Measurements from ENCODE around the gene VSTM2L. TPM values are rescaled to one million over a fixed set of nuclear protein-coding genes. Genes with fewer than 3 reads are reported as not detected.

VSTM2L gene
- total and polyA plus RNA-seq, 4 donors, result 8.0 to 71.6 (median 31.4) TPM

DNA sequence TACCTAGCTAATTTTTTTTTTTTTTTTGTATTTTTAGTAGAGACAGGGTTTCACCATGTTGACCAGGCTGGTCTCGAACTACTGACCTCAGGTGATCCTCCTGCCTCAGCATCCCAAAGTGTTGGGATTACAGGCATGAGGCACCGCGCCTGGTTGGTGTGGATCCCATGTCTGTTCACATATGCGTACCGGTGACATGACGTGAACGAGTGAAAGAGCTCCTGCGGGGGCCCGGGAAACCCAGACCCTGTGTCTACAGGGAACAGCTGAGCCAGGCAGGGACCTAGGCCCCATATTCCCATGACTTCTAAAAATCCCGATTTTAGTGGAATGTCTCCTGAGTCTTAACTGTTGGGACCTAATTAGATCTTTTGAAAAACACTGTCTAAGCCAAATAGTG is 33.1 kb downstream of the VSTM2L start:
- WGBS, 2 donors, result 92 to 98% methylated on average over 10 of the region's 10 CpGs
- DNase-seq, result no peak

DNA sequence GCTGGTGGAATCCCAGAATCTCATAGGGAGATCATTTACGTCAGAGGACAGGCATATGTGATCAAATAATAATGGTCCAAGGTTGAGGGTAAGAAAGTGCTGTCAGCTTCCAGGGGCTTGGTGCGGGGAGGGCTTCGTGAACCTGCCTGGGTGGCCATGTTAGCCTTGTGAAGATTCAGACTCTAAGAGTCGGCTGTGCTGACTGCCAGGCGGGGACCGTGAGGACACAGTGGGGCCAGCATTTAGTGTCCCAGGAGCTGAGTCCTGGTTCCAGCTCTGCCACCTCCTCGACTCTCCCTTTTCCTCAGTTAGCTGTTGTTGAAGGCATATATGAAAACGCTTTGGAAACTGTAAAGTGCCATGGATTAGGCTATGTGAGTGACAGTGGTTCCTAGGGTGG is 33.5 kb downstream of the VSTM2L start:
- ATAC-seq (ENCODE audit: insufficient read depth, low FRiP score), result no peak
- WGBS, 2 donors, result 94 to 95% methylated on average over 8 of the region's 8 CpGs
- Histone ChIP-seq H3K4me3 (no peak overlapping the region), H3K36me3 (ENCODE audit: control insufficient read depth in 4 of 4, insufficient read depth in 4 of 4, low read length in 4 of 4) (no peaks in the 10 kb centered on the region), H3K27me3 (ENCODE audit: control insufficient read depth in 3 of 3, insufficient read depth in 3 of 3, low read length in 2 of 3) (no peaks in the 10 kb centered on the region), H3K9me3 (ENCODE audit: control insufficient read depth in 4 of 4, insufficient read depth in 3 of 4, low read length in 3 of 4) (no peaks in the 10 kb centered on the region), H3K27ac (ENCODE audit: low read depth in 1 of 2, low read length in 1 of 2) (no peak overlapping the region), H3K4me1 (ENCODE audit: control insufficient read depth in 5 of 5, insufficient read depth in 5 of 5, low read length in 5 of 5) (no peaks in the 10 kb centered on the region), H3K9ac (ENCODE audit: insufficient read depth in 1 of 2, low read length in 2 of 2) (no peak overlapping the region)
- TF ChIP-seq, protein P1, sequence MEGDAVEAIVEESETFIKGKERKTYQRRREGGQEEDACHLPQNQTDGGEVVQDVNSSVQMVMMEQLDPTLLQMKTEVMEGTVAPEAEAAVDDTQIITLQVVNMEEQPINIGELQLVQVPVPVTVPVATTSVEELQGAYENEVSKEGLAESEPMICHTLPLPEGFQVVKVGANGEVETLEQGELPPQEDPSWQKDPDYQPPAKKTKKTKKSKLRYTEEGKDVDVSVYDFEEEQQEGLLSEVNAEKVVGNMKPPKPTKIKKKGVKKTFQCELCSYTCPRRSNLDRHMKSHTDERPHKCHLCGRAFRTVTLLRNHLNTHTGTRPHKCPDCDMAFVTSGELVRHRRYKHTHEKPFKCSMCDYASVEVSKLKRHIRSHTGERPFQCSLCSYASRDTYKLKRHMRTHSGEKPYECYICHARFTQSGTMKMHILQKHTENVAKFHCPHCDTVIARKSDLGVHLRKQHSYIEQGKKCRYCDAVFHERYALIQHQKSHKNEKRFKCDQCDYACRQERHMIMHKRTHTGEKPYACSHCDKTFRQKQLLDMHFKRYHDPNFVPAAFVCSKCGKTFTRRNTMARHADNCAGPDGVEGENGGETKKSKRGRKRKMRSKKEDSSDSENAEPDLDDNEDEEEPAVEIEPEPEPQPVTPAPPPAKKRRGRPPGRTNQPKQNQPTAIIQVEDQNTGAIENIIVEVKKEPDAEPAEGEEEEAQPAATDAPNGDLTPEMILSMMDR (IDR thresholded peaks at IDR 0.05; ENCODE audit: control extremely low read depth, extremely low read depth), result no peak
- DNase-seq, result no peak

More for the DNA sequence above, 33.1 kb downstream of the VSTM2L start:
- no peak for ATAC-seq (ENCODE audit: insufficient read depth, low FRiP score)
- H3K9me3 ChIP-seq (ENCODE audit: control insufficient read depth in 4 of 4, insufficient read depth in 3 of 4, low read length in 3 of 4), result no peaks in the 10 kb centered on the region
- TF ChIP-seq, protein P1 (IDR thresholded peaks at IDR 0.05; ENCODE audit: control extremely low read depth, extremely low read depth), result no peak
- H3K9ac ChIP-seq (ENCODE audit: insufficient read depth in 1 of 2, low read length in 2 of 2), result no peak overlapping the region
- no peaks in the 10 kb centered on the region for H3K36me3 ChIP-seq (ENCODE audit: control insufficient read depth in 4 of 4, insufficient read depth in 4 of 4, low read length in 4 of 4)
- H3K4me3 ChIP-seq, result no peak overlapping the region
- no peak overlapping the region for H3K27ac ChIP-seq (ENCODE audit: low read depth in 1 of 2, low read length in 1 of 2)
- H3K4me1 ChIP-seq (ENCODE audit: control insufficient read depth in 5 of 5, insufficient read depth in 5 of 5, low read length in 5 of 5), result no peaks in the 10 kb centered on the region
- H3K27me3 ChIP-seq (ENCODE audit: control insufficient read depth in 3 of 3, insufficient read depth in 3 of 3, low read length in 2 of 3), result no peaks in the 10 kb centered on the region

DNA sequence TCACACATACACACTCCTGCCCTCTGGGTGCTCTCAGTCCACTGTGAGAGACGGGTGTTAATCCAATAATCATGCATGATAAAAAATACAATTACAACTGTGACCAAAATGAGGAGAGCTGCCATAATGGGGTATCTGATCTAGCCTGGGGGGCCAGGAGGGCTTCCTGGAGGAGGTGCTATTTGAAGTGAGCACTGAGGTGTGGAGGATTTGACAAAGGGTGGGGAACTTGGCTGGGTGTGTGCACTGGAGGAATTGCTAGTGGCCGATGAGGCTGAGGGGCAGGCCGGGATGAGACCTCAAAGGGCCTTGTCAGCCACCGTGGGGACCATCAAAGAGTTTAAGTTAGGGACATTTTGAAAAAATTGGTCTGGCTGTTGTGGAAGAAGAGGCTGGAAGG is 34.8 kb downstream of the VSTM2L start:
- TF ChIP-seq, protein P1 (IDR thresholded peaks at IDR 0.05; ENCODE audit: control extremely low read depth, extremely low read depth), result no peak
- DNase-seq (no peak), ATAC-seq (ENCODE audit: insufficient read depth, low FRiP score) (no peak)
- WGBS, 2 donors, result 87 to 88% methylated on average over 4 of the region's 4 CpGs
- H3K9me3 ChIP-seq (ENCODE audit: control insufficient read depth in 4 of 4, insufficient read depth in 3 of 4, low read length in 3 of 4), result no peaks in the 10 kb centered on the region
- H3K27me3 ChIP-seq (ENCODE audit: control insufficient read depth in 3 of 3, insufficient read depth in 3 of 3, low read length in 2 of 3), result no peaks in the 10 kb centered on the region
- H3K27ac ChIP-seq (ENCODE audit: low read depth in 1 of 2, low read length in 1 of 2), result no peak overlapping the region
- no peaks in the 10 kb centered on the region for H3K36me3 ChIP-seq (ENCODE audit: control insufficient read depth in 4 of 4, insufficient read depth in 4 of 4, low read length in 4 of 4)
- H3K9ac ChIP-seq (ENCODE audit: insufficient read depth in 1 of 2, low read length in 2 of 2), result no peak overlapping the region
- no peak overlapping the region for H3K4me3 ChIP-seq
- no peaks in the 10 kb centered on the region for H3K4me1 ChIP-seq (ENCODE audit: control insufficient read depth in 5 of 5, insufficient read depth in 5 of 5, low read length in 5 of 5)

DNA sequence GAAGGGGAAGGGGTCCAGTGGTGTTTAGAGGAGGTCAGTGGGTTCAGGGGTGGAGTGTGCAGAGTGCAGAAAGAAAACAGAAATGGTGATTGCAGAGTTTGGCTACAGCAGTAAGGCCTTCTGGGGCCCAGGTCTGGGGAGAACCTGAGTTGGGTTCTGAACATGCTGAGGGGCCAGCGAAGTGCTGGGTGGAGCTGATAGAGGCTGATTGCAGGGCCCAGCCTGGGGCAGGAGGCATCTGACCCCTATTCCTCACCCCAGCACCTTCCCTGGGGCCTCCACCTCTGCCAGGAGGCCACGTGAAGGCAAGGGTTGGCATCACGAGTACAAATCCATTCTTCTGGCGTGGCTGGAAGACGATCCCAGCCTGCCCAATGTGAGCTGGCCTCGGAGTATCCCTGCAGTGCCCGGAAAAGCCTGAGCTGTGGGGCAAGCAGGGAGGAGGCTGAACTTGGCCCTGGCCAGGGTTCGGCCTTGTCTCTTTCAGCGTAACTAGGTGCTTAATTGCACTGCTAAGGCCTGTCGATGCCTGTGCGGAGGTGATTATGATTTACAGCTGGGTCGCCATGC is 35.3 kb downstream of the VSTM2L start:
- no peaks in the 10 kb centered on the region for H3K27me3 ChIP-seq (ENCODE audit: control insufficient read depth in 3 of 3, insufficient read depth in 3 of 3, low read length in 2 of 3)
- no peaks in the 10 kb centered on the region for H3K9me3 ChIP-seq (ENCODE audit: control insufficient read depth in 4 of 4, insufficient read depth in 3 of 4, low read length in 3 of 4)
- no peak overlapping the region for H3K4me3 ChIP-seq
- no peak overlapping the region for H3K9ac ChIP-seq (ENCODE audit: insufficient read depth in 1 of 2, low read length in 2 of 2)
- TF ChIP-seq, protein P1 (IDR thresholded peaks at IDR 0.05; ENCODE audit: control extremely low read depth, extremely low read depth), result no peak
- H3K27ac ChIP-seq (ENCODE audit: low read depth in 1 of 2, low read length in 1 of 2), result no peak overlapping the region
- WGBS, 2 donors, result 90 to 94% methylated on average over 12 of the region's 12 CpGs
- H3K4me1 ChIP-seq (ENCODE audit: control insufficient read depth in 5 of 5, insufficient read depth in 5 of 5, low read length in 5 of 5), result no peaks in the 10 kb centered on the region
- ATAC-seq (ENCODE audit: insufficient read depth, low FRiP score), result no peak
- no peaks in the 10 kb centered on the region for H3K36me3 ChIP-seq (ENCODE audit: control insufficient read depth in 4 of 4, insufficient read depth in 4 of 4, low read length in 4 of 4)
- DNase-seq, result no peak
